Progenitor cell of endocrine pancreas (in vitro differentiated cells): ENCODE measurements around the gene PSEN1. TPM values are rescaled to one million over a fixed set of nuclear protein-coding genes. Genes with fewer than 3 reads are reported as not detected.

Source experiments
- DNase-seq: peaks from one replicate; pipeline ENCODE4 v3.0.0; 2021; ENCODE audit warnings: low spot score; ENCODE audit not compliant: unreplicated experiment
- H3K27ac Mint-ChIP-seq: 2 replicates; pipeline ENCODE4 v1.8.0; 2021; ENCODE audit warnings: mild to moderate bottlenecking, moderate library complexity, mixed read lengths
- H3K27me3 Mint-ChIP-seq: 2 replicates; pipeline ENCODE4 v1.8.0; 2021; ENCODE audit warnings: mixed read lengths
- H3K36me3 Mint-ChIP-seq: 2 replicates; pipeline ENCODE4 v1.8.0; 2022; ENCODE audit warnings: mixed read lengths; ENCODE audit not compliant: insufficient read depth
- H3K4me1 Mint-ChIP-seq: 2 replicates; pipeline ENCODE4 v1.8.0; 2021; ENCODE audit warnings: low read depth, mixed read lengths
- H3K4me3 Mint-ChIP-seq: 2 replicates; pipeline ENCODE4 v1.8.0; 2021; ENCODE audit warnings: low read depth, mild to moderate bottlenecking, moderate library complexity, mixed read lengths
- H3K9me3 Mint-ChIP-seq: 2 replicates; pipeline ENCODE4 v1.8.0; 2021; ENCODE audit warnings: low read depth, mixed read lengths
- CTCF ChIP-seq: fragments of 200-600 bp; sonication (generic); IDR thresholded peaks from one replicate; pipeline ENCODE4 v1.5.0; 2021; ENCODE audit warnings: antibody characterized with exemption, mild to moderate bottlenecking; ENCODE audit not compliant: unreplicated experiment
- total RNA-seq: library from RNA; stranded (reverse); gene quantifications from 2 replicates; pipeline ENCODE4 v1.2.1, GENCODE V29; 2021

PSEN1 gene
- total RNA-seq, 1 donor from 2014 or later = 61.7 TPM

GRCh38 chr14:73254247-73255004 is 118.1 kb downstream of the PSEN1 start:
- no peaks in the 10 kb centered on the region for H3K27me3 Mint-ChIP-seq
- H3K4me3 Mint-ChIP-seq = no peak overlapping the region
- H3K36me3 Mint-ChIP-seq = no peaks in the 10 kb centered on the region
- no peaks in the 10 kb centered on the region for H3K9me3 Mint-ChIP-seq
- H3K4me1 Mint-ChIP-seq = no peaks in the 10 kb centered on the region
- DNase-seq = no peak
- no peak for TF ChIP-seq CTCF
- H3K27ac Mint-ChIP-seq = no peak overlapping the region

DNA sequence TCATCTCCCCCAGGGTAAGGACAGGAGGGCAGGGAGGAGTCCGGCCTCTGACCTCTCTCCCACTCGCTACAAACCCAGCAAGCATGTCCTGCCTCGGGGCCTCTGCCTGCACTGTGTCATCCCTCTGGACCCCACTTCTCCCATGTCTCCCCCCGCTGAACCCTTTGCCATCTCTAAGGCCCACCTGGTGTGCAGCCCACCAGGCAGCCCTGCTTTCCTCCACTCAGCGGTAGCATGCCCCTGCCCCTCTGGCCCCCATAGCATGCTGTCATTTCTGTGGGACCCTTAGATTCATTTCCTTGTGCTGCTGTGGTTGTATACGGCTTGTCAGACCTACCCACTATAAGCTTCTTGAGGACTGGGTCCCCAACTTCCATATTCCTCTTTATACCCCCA is 118.7 kb downstream of the PSEN1 start:
- no peaks in the 10 kb centered on the region for H3K36me3 Mint-ChIP-seq
- H3K27ac Mint-ChIP-seq = no peak overlapping the region
- DNase-seq = no peak
- no peaks in the 10 kb centered on the region for H3K9me3 Mint-ChIP-seq
- H3K4me1 Mint-ChIP-seq = no peaks in the 10 kb centered on the region
- TF ChIP-seq CTCF = no peak
- no peak overlapping the region for H3K4me3 Mint-ChIP-seq
- H3K27me3 Mint-ChIP-seq = no peaks in the 10 kb centered on the region

- Mint-ChIP-seq H3K27me3 (no peaks in the 10 kb centered on the region), H3K27ac (no peak overlapping the region), H3K4me1 (no peaks in the 10 kb centered on the region), H3K36me3 (no peaks in the 10 kb centered on the region), H3K4me3 (no peak overlapping the region), H3K9me3 (no peaks in the 10 kb centered on the region)
- TF ChIP-seq CTCF = no peak
- DNase-seq = no peak
Observed at GRCh38 chr14:73255693-73256225, 119.5 kb downstream of the PSEN1 start.

- H3K27me3 Mint-ChIP-seq = no peaks in the 10 kb centered on the region
- no peak overlapping the region for H3K27ac Mint-ChIP-seq
- no peaks in the 10 kb centered on the region for H3K4me1 Mint-ChIP-seq
- no peaks in the 10 kb centered on the region for H3K36me3 Mint-ChIP-seq
- TF ChIP-seq CTCF = no peak
- DNase-seq = no peak
- no peak overlapping the region for H3K4me3 Mint-ChIP-seq
- no peaks in the 10 kb centered on the region for H3K9me3 Mint-ChIP-seq
Observed at GRCh38 chr14:73258076-73258475, 121.8 kb downstream of the PSEN1 start.

DNA sequence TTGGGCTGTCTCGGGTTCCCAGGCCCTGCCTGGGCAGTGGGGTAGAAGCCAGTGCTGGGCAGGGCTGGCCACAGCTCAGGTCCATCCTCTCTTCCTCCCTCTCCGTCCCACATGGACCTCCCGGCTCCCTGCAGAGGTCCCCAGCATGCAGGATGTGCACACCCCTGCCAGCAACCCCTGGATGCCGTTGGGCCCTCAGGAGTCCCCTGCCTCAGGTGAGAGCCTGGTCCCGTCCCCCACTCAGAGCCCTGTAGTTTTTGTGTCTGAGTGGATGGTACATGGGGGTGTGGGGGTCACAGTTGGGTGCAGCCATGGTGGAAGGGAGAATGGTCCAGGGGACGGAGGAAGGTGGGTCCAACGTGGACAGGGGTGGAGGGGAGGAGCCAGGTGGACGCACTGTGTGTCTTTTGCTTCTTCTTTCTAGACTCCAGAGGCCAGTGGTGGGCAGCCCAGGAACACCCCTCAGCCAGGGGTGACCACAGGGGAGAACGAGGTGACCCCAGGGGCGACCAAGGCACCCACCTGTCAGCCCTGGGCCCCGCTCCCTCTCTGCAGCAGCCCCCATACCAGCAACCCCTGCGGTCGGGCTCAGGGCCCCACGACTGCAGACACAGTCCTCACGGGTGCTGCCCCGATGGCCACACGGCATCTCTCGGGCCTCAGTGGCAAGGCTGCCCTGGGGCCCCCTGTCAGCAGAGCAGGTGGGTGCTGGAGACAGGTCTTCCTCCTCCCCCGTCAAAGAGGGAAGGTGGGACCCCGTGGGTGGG is 122.7 kb downstream of the PSEN1 start:
- TF ChIP-seq CTCF = no peak
- Mint-ChIP-seq H3K27me3 (no peaks in the 10 kb centered on the region), H3K9me3 (no peaks in the 10 kb centered on the region), H3K4me3 (no peak overlapping the region), H3K36me3 (no peaks in the 10 kb centered on the region), H3K27ac (no peak overlapping the region), H3K4me1 (no peaks in the 10 kb centered on the region)
- no peak for DNase-seq
